NCI-H187 treated with DMSO at 0.1 percent for 48 hours (cell line): ENCODE results near the gene DBF4B.
"Not testable (repeated sequence)": the region's sequence is repeated elsewhere in the genome, so short reads cannot be mapped to it uniquely, and the experiment has no call there.

Experiments
- DNase-seq: peaks from one replicate; lab custom pipeline; 2025; lab: John Stamatoyannopoulos, UW

The DBF4B gene

DNA sequence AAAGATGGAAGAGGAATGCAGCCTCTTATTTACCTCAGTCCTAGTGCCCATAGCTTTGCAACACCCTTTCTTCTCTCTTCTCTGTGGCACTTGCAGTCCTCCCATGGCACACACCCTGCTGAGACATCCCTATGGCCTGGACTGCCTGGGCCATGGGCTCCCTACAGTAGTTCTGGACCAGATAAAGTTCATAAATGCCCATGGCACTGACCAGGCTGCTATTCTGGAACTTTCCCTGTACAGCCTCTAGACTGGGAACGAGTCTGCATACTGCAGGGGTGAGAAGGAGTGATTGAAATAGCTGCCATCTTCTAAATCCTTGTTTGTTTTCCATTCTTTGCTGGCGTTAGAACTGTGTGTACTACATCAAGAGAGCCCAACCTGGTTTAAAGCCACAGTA lies 25.8 kb downstream of the DBF4B start:
- DNase-seq, result no peak

DNA sequence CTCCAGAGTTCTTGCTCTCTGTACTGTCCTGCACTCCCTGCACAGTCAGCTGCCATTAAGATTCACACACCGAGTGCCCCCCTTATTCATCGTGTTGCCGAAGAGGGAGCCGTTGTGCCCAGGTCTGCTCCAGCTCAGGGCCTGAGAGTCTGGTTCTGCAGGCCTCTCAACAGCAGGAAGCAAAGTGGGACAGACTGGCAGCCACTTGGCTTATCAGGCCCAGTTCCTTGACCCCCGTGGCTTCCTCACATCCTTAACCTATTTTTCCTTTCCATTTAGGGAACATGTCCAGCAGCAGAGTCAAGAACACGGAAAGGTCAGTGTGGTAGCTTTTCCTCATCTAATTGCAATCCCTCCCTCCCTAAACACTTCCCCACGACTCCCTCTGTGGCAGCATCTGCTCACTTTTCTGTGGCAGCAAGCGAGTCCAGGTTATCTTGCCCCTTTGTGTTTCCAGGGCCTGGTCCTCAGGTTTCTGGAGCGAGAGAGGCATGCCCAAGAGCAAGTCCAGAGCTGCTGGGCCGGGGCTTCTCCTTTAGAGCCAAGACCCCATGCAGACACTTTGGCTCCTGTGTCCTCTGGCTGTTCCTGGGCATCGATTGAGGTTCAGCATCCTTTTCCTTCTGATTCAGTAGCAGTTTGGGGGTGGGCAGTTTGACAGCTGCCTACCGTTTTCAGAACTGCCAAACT lies 28.2 kb downstream of the DBF4B start:
- DNase-seq, result no peak

DNA sequence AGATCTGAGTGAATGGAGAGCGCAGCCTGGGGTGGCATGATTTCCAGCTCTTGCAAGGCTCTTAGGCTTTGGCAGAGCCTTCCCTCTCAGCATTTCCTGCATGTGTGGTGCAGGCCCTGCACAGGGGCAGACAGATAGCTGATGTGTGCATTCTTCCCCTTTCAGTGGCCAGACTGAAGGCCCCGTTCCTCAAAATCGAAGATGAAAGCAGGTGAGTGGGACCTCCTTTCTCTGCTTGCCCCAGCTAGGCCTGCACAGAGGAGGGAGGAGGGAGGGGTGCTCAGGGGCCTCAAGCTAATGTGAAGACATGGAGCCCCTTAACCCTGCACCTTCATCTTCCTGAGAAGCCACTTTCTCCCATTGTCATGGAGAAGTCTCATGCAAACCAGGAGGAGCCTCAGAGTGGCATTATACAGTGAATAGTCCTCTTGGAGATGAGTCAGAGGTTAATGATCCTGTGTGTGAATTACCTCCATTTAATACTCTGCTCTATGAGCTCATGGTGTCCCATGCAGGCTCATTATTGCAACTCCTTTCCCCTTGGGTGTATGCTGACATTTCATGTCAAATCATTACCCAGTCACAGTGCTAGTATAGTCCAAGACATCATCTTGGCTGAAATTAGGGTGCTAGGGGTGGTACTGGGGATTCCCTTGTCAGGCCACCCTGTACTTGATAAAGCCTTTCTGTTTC lies 29.9 kb downstream of the DBF4B start:
- no peak for DNase-seq

DNA sequence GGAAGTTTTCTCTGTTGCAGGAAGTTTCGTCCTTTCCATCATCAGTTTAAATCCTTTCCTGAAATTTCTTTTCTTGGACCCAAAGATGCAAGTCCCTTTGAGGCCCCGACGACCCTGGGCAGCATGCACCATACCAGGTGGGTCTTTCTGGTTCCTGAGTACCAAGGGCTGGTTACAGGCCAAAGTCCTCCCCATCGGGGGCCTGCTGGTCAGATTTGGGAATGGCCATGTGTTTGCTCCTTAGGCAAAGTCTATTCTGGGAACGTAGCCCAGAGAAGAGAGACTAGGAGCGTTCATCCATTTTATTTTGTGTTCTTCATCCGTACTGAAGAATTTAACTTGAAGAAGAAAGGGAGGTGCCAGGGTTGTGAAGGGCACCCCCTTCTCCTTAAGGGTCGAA lies 32.9 kb downstream of the DBF4B start:
- DNase-seq, result no peak

DNA sequence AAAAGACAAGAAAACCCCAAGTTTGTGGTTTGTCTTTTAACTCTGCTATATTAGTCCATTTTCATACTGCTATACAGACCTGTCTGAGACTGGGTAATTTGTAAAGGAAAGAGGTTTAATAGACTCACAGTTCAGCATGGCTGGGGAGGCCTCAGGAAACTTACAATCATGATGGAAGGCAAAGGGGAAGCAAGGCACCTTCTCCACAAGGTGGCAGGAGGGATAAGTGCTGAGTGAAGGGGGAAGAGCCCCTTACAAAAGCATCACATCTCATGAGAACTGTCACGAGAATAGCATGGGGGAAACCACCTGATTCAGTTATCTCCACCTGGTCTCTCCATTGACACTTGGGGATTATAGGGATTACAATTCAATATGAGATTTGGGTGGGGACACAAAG lies 36.8 kb downstream of the DBF4B start:
- DNase-seq, result no peak

DNA sequence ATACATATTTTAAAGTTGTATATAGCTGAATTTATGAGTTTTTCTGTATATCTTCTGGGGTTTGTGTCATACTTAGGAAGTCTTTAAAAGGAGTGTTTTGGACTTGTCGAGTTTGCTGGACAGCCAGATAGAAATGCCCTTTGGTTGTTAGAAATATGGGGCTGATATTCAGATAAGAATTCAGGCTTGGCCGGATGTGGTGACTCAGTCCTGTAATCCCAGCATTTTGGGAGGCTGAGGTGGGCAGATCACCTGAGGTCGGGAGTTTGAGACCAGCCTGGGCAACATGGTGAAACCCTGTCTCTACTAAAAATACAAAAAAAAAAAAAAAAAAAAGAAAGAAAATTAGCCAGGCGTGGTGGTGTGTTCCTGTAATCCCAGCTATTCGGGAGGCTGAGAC lies 37.3 kb downstream of the DBF4B start:
- not testable (repeated sequence) for DNase-seq

DNA sequence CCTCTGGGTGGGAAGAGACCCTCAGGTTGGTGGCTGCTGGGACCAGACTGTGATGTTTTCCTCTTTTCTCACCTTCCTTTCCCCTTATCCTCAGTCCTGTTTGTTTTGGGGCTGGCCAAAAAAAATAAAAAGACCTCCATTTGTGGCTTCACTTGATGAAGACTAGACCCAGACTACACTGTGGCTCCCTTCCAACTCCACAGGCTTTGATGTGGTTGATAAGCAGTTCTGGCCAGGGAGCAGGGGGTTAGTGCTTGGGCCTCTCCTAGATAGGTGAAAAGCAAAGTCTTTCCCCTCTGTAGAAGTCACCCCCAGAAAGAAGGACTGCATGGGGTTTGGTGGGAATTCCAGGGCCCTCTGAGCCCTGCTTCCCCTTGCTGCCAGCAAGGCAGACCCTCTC lies 39.1 kb downstream of the DBF4B start:
- no peak for DNase-seq

DNA sequence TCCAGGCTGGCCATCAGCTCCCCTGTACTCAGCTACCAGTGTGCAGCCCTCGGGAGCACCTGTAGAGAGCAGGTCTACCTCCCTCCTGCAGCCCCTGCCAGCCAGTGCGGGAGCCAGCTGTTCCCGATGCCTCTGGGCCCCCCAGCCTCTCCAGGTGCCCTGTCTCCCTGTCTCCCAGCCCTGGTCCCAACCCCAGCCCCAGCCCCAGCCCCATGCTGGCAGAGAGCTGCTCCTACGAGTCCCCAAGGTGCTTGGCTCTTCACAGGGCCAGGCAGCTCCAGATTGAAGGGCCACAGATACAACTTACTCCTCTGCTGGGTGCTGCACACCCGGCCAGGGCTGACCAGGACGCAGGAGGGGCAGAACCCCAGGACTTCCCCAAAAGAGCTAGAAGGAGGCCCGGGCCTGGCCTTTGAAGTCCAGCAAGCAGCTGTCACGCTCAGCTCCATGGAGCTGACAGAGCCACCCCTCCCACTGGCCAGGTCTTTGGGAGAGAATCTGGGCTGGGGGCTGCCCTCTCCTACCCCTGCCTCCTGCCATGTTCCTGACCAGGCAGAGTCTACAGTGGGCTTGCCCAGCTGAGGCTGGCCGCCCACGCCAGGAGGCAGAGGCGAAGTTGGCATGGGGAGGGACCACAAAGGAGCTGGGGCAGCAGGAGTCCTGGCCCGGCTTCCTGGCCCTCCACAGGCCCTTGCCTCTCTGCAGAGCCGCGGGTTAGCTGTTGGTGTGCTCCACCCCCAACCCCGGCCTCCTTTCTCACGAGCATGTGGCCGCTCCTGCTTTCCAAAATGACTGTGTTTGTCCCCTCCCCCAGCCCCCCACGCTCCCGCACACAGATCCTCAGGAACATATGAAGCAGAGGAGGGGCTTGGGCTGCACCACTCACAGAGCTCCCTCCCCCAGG lies 40.9 kb downstream of the DBF4B start:
- DNase-seq, result no peak

DNA sequence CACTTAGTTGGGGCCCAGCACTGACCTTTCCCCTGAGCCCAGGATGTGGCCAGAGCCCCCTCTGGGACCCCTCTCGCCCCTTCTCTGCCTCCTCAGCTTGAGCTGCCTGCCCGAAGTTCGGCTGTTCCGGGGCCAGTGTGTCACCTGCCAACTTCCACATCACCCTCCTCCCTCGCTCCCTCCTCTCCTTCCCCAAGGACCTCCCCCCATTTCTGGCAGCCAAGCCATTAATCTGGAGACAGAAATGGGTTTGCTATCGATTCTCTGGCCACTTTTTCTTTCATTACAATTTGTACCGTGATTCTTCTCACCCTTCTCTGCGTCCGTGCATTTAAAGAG lies 41.5 kb downstream of the DBF4B start:
- no peak for DNase-seq

DNA sequence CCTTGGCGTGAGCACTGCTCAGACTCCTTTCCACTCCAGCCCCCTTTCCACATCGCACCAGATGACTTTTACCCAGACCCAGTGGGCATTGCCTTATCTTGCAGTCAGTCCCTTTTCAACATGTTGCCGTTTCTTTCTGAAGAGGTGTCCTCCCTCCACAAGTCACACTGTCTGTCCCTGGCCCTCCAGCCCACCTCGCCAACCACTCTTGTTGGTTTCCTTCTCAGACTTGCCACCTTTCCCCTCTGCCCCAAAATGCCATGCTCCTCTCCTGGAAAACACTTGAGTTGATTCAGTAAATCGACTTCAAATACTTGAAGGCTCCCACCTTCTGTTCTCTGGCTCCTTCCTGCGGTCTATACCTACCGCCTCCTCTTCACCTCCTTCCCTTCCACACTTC lies 42.9 kb downstream of the DBF4B start:
- no peak for DNase-seq

DNA sequence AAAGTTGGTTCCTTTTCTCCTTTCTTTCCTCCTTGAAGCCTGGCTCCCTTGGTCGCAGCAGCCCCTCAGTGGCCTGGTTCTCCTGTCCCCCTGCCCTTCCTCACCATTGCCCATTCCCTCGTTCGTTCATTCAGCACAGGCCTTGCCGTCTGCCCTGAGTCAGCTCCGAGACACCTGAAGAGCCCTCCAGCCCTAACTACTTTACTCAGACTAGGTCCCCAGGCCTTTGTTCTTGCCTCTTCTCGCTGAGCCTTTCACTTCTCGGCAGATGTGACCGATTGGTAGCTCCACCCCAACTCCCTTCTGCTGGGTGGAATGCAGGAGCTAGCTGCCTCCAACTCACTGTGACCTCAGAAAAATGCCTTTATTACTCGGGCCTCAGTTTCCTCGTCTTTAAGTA lies 43.3 kb downstream of the DBF4B start:
- DNase-seq, result no peak

DNA sequence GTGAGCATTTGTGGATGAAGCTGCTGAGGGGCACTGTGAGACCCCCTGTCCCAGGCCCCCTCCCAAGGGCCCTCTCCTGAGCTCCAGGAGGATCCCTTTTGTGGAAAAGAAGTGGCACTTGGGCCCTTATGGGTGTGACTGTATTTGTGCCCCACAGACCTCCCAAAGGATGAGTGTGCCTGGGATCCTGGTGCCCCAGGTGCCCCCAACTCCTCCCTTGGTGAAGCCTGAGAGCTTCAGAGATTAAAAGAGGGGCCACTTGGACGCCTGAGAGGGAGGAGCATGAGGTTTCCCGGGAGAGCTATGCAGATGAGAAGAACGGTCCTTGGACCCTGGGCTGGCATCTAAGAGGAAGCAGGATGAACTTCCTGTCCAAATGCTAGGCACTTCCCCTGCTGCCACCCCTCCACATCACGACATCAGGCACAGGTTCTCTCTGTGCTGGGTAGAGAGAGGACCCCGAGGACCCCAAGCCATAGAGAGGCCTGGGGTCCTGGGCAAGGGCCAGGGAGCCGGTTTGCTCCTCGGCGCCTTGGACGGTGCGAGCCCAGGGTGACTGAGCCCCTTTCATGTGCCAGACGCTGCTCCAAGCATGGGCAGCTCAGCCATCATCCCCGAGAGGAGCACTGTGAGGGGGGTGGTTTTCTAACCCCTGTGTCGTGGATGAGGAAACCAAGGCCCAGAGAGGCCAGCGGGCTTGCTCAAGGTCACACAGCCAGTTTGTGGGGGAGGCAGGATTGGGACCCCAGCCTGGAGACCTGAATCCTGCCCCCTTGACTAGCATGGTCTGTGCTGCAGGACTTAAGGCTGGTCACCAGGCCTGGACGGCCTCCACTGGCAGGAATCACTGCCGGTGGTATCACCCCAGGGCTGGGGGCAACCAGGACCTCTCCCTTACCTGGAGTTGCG lies 44.7 kb downstream of the DBF4B start:
- DNase-seq, result no peak

DNA sequence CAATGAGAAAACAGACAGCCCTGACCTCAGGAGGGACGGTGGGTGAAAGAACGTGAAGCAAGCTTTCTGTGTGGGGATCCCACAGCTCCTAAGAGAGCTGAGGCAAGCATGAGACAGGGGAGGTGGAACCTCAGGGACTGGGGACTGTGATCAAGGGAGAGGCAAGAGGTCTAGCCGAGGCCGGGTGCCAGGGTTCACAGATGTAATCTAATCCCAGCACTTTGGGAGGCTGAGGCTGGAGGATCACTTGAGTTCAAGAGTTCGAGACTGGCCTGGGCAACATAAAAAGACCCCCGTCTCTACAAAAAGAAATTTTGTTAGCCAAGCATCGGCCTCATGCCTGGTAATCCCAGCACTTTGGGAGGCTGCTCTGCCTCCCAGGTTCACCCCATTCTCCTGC lies 45.8 kb downstream of the DBF4B start:
- DNase-seq, result no peak

DNA sequence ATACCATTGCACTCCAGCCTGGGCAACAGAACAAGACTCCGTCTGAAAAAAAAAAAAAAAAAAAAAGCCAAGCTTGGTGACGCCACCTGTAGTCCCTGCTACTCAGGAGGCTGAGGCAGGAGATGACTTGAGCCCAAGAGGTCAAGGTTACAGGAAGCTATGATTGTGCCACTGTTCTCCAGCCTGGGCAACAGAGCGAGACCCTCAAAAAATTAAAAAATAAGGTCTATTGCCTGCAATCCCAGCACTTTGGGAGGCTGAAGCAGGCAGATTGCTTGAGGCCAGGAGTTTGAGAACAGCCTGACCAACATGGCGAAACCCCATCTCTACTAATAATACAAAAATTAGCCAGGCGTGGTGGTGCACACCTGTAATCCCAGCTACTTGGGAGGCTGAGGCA lies 46.7 kb downstream of the DBF4B start:
- not testable (repeated sequence) for DNase-seq

DNA sequence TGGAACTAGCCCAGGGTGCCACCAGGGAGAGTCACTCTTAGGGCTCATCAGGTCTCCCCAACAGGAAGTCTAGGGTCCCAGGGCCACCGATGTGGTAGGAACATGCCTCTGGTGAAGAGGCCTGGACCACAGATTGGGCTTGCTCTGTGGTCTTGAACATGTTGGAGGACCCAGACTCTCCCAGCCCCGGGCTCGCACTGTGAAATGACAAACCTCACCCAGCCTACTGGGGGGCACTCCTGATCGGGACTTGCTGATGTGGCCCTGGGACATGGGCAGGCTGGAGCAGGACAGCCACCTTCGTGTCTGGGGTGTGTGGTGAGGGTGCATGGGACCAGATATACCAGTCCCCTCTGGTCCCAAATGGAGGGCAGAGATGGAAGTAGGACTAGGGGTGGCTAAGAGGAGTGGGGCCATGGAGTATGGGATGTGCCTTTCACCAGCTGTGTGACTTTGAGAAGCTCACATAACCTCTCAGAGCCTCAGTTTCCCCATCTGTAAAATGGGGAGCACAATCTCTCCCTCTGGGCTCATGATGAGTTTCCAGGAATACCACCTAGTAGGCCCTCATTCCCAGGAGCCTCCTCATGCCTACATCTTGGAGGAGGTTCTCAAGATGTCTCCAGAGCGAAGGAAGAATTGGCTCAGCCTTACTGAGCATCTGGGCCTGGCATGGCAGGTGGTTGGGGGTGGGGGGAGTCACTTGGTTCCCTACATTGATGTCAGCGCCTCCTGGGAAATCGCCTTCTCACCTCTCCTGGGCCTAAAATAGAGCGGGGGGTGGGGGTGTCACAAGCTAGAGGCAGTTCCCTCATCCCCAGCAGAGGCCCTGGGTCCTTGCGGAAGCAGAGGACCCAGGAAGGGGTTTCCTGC lies 48.8 kb downstream of the DBF4B start:
- DNase-seq, result no peak

DNA sequence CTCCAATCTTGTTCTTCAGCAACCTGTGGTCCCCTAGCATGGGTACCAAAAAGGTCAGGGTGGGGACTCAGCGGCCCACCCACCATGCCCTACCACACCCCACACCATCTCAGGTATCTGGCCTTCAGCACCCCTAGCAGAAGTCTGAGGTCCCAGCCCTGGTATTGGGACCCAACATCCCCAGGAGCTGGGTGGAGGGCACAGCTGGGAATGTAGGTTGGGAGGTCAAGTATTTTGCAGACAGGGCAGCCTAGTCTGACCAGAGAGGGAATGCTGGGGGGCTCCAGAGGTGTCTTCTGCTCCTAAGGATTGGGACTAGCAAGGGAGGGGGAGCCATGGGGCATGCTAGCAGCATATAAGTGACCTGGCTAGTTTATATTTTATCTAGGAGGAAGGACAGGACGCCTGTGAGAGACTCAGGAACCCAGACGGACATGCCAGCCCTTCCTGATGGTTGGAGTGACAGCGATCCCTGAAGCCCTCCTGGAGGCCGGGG lies 49.5 kb downstream of the DBF4B start:
- DNase-seq, result no peak

DNA sequence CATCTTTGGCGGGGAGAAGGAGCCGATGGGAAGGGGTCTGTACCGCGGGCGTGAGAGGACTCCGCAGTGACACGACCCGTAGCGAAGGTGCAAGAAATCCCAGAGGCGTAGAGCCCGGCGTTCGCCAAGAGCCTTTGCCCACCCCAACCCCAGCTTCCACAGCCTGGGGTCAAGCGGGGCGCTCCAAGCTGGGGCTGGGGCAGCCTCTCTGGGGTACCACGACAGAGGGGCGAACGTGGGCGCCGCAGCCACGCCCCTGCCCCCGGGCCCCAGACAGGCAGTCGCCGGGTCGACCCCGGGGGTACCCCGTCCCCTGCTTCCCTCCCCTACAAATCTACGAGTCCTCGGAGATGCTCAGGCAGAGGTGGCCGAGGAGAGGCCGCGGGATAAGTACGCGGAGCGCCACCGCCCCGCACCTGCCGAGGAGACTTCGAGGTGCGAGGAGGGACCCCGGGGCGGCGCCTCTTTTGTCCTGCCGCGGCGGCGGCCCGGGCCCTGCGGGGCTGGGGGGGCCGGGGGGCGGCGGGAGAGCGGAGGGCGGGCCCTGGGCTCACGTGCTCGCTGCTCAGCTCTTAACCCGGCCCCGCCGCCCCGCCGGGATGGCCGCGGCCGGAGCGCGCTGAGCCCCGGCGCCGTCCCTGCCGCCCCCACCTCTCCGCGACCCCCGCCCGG lies 50.1 kb downstream of the DBF4B start, which contains the start of gene ADAM11:
TSS of gene ADAM11 (plus strand) at position 575 of the 672 bp plus-strand sequence. CDS start 212 bp downstream, outside the sequence.
- DNase-seq, result no peak

DNA sequence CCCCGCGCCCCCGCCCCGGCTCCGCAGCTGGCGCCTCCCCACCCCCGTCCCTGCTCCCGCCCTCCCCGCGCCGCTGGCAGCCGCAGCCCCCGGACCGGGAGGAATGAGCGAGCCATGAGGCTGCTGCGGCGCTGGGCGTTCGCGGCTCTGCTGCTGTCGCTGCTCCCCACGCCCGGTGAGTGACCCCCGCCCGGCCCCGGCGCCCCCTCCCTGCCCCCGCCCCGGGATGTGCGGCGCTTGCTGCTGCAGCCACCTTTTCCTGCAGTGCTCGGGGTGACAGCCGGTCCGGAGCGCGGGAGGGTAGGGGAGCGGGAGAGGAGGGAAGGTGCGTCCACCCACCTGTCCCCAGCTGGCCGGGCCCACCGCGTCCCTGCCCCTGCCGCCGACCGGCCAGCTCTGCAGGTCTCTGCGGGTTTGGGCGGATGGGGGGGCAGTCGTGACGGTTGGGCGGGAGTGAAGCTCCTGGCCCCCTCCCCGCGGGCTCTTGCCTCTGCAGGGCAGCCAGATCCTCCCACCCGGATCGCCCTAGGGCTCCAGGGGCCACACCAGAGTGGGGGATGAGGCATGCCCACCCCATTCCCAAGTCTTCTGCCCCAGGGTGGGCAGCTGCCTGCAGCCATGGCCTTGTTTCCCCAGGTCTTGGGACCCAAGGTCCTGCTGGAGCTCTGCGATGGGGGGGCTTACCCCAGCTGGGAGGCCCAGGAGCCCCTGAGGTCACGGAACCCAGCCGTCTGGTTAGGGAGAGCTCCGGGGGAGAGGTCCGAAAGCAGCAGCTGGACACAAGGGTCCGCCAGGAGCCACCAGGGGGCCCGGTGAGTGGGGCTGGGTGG lies 50.8 kb downstream of the DBF4B start:
- DNase-seq, result no peak

DNA sequence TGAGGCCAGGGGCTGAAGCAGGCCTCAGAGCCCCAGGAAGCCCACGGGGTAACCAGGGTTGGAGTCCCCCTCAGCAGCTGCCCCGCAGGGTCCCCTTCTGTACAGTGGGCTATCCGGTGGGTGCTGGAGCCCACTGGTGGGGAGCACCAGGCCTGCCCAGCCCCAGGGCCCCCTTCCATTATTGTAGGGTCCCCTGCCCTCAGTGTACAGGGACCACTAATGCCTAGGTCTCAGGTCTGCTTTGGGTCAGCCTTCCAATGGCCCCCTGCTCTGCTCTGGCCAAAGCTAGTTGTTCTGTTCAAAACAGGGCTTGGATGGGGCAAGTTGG lies 51.4 kb downstream of the DBF4B start:
- no peak for DNase-seq
